Left lung (tissue), 10 donors: ENCODE results near the gene DCP2. TPM values are rescaled to one million over a fixed set of nuclear protein-coding genes. Genes with fewer than 3 reads are reported as not detected.

Experiments used
- ATAC-seq: fragments of 200-7000 bp; cut with Tn5 transposase; one replicate; pipeline ENCODE4 v1.9.1; 2020; ENCODE audit warnings: moderate library complexity
- DNase-seq, 4 donors: peaks; one replicate each; pipeline ENCODE4 v3.0.0-alpha.2; 2013 to 2020
- H3K27ac ChIP-seq, 2 donors: fragments of 200-600 bp; sonication (generic) in 1 of 2; one replicate each; pipeline versions ENCODE4 v1.5.0 to v1.8.0; 2020 to 2021
- H3K27me3 ChIP-seq, 2 donors: fragments of 200-600 bp; sonication (generic) in 1 of 2; one replicate each; pipeline versions ENCODE4 v1.5.0 to v1.8.0; 2020 to 2021
- H3K36me3 ChIP-seq, 2 donors: fragments of 200-600 bp; sonication (generic) in 1 of 2; one replicate each; pipeline versions ENCODE4 v1.5.0 to v1.8.0; 2020 to 2021
- H3K4me1 ChIP-seq, 2 donors: fragments of 200-600 bp; one replicate each; pipeline ENCODE4 v1.8.0; 2021
- H3K4me3 ChIP-seq, 2 donors: fragments of 200-600 bp; sonication (generic) in 1 of 2; one replicate each; pipeline versions ENCODE4 v1.5.0 to v1.8.0; 2020 to 2021; ENCODE audit warnings: mild to moderate bottlenecking in 1 of 2
- H3K9me3 ChIP-seq, 2 donors: fragments of 200-600 bp; sonication (generic) in 1 of 2; one replicate each; pipeline versions ENCODE4 v1.5.0 to v1.8.0; 2020 to 2021
- CTCF ChIP-seq, 2 donors: fragments of 200-600 bp; sonication (generic) in 1 of 2; IDR thresholded peaks; one replicate each; pipeline versions ENCODE4 v1.5.0 to v1.8.0; 2021; ENCODE audit warnings: antibody characterized with exemption in 2 of 2
- intact Hi-C, 2 donors: fragments of 100-400 bp; cut with DNase I; formaldehyde crosslinking; loops; one replicate each; pipeline versions ENCODE4 v1.11.2 to v1.14.2; 2022
- polyA plus RNA-seq, 6 donors: library from polyadenylated mRNA; unstranded; fragments of 120-200 nt; gene quantifications; one replicate each; pipeline ENCODE4 v1.2.1, GENCODE V29; 2013; ENCODE audit not compliant: insufficient read length in 6 of 6
- total RNA-seq, 2 donors: library from RNA; stranded (reverse); fragmentation: NEBNext Ultra II Directional; extraction: Animal tissue kit (Norgen Biotek cat#: 25700); gene quantifications; one replicate each; pipeline ENCODE4 v1.2.1, GENCODE V29; 2021
- donor health status: DM: no; HTN: yes; CAD: no.
- donor health status: DM: no; HTN: no; CAD: no.

DCP2 gene
- total and polyA plus RNA-seq, 8 donors: 30.1 to 72.4 (median 38.0) TPM

- no peak for ATAC-seq
- intact Hi-C loops: no loop called here
- peaks cover 0 to 7% of the 10 kb centered on the region in 2 donors for H3K36me3 ChIP-seq
Observed at GRCh38 chr5:113038714-113039113, 62.1 kb downstream of the DCP2 start.

GRCh38 chr5:113039229-113039933, 62.8 kb downstream of the DCP2 start:
- ATAC-seq: no peak
- Histone ChIP-seq H3K4me1 (no peaks in the 10 kb centered on the region), H3K27ac (no peak overlapping the region), H3K36me3 (peaks cover 0 to 7% of the 10 kb centered on the region in 2 donors), H3K9me3 (no peaks in the 10 kb centered on the region), H3K4me3 (no peak overlapping the region), H3K27me3 (no peaks in the 10 kb centered on the region)
- intact Hi-C loops: no loop called here
- no peak for DNase-seq
- no peak for TF ChIP-seq CTCF (IDR thresholded peaks at IDR 0.05)

More at GRCh38 chr5:113038714-113039113, 62.1 kb downstream of the DCP2 start:
- no peaks in the 10 kb centered on the region for H3K27me3 ChIP-seq
- no peak for TF ChIP-seq CTCF (IDR thresholded peaks at IDR 0.05)
- no peaks in the 10 kb centered on the region for H3K4me1 ChIP-seq
- DNase-seq: no peak
- no peaks in the 10 kb centered on the region for H3K9me3 ChIP-seq
- H3K27ac ChIP-seq: no peak overlapping the region
- H3K4me3 ChIP-seq: no peak overlapping the region

GRCh38 chr5:113039934-113040285, 63.3 kb downstream of the DCP2 start:
- H3K4me1 ChIP-seq: no peaks in the 10 kb centered on the region
- no peaks in the 10 kb centered on the region for H3K9me3 ChIP-seq
- no peak overlapping the region for H3K4me3 ChIP-seq
- intact Hi-C loops: no loop called here
- H3K27me3 ChIP-seq: no peaks in the 10 kb centered on the region
- peaks cover 0 to 7% of the 10 kb centered on the region in 2 donors for H3K36me3 ChIP-seq
- no peak overlapping the region for H3K27ac ChIP-seq
- ATAC-seq (no peak), DNase-seq (no peak)
- TF ChIP-seq CTCF (IDR thresholded peaks at IDR 0.05): no peak

- Histone ChIP-seq H3K27ac (no peak overlapping the region), H3K4me3 (no peak overlapping the region), H3K9me3 (no peaks in the 10 kb centered on the region), H3K27me3 (no peaks in the 10 kb centered on the region), H3K36me3 (peaks cover 0 to 7% of the 10 kb centered on the region in 2 donors), H3K4me1 (no peaks in the 10 kb centered on the region)
- TF ChIP-seq CTCF (IDR thresholded peaks at IDR 0.05): no peak
- no peak for DNase-seq
- intact Hi-C loops: no loop called here
- no peak for ATAC-seq
Observed at GRCh38 chr5:113040672-113041260, 64.2 kb downstream of the DCP2 start.

GRCh38 chr5:113042491-113043243, 66.1 kb downstream of the DCP2 start:
- Histone ChIP-seq H3K27me3 (no peaks in the 10 kb centered on the region), H3K27ac (no peak overlapping the region), H3K36me3 (peaks cover 0 to 7% of the 10 kb centered on the region in 2 donors), H3K4me3 (no peak overlapping the region), H3K4me1 (peaks cover 0 to 7% of the 10 kb centered on the region in 2 donors), H3K9me3 (no peaks in the 10 kb centered on the region)
- ATAC-seq: no peak
- intact Hi-C loops: no loop called here
- no peak for DNase-seq
- TF ChIP-seq CTCF (IDR thresholded peaks at IDR 0.05): no peak
